Natural killer cell (primary cell): Measurements from ENCODE around the gene EEF2K. TPM values are rescaled to one million over a fixed set of nuclear protein-coding genes. Genes with fewer than 3 reads are reported as not detected.
A peak's percentile ranks its signal among the peaks of the same experiment; 100 is the strongest.
"Not testable (repeated sequence)": the region's sequence is repeated elsewhere in the genome, so short reads cannot be mapped to it uniquely, and the experiment has no call there.

ENCODE experiments used
- ATAC-seq, 3 donors: fragments of 150-1000 bp in 2 of 3; fragments of 200-7000 bp in 1 of 3; cut with Tn5 transposase; 1 replicate in 1 of 3; 2 replicates in 2 of 3; pipeline ENCODE4 v1.10.0; 2021; ENCODE audit warnings: mild to moderate bottlenecking in 2 of 3, moderate library complexity in 2 of 3
- DNase-seq, 2 donors: peaks; one replicate each; pipeline versions ENCODE4 v3.0.0 to v3.0.0-alpha.2; 2013 to 2021; ENCODE audit warnings: mixed read lengths in 1 of 2
- H3K27ac ChIP-seq: one replicate; pipeline ENCODE4 v1.5.1; 2013; ENCODE audit warnings: mild to moderate bottlenecking, low read length
- H3K27me3 ChIP-seq: one replicate; pipeline ENCODE4 v1.6.1; 2013; ENCODE audit warnings: low read length; ENCODE audit not compliant: control insufficient read depth, insufficient read depth
- H3K36me3 ChIP-seq: one replicate; pipeline ENCODE4 v1.6.1; 2013; ENCODE audit warnings: low read length; ENCODE audit not compliant: control insufficient read depth, insufficient read depth
- H3K4me1 ChIP-seq: one replicate; pipeline ENCODE4 v1.6.1; 2013; ENCODE audit warnings: low read length; ENCODE audit not compliant: control insufficient read depth, insufficient read depth
- H3K4me3 ChIP-seq: one replicate; pipeline ENCODE4 v1.5.1; 2013; ENCODE audit warnings: low read length
- H3K9me3 ChIP-seq: one replicate; pipeline ENCODE4 v1.6.1; 2013; ENCODE audit warnings: low read length; ENCODE audit not compliant: control insufficient read depth, insufficient read depth
- H3K27ac Mint-ChIP-seq, 2 donors: one replicate each; pipeline ENCODE4 v1.8.0; 2022; ENCODE audit warnings: mild to moderate bottlenecking in 2 of 2, mixed read lengths in 2 of 2, moderate library complexity in 1 of 2
- H3K27me3 Mint-ChIP-seq, 2 donors: one replicate each; pipeline ENCODE4 v1.8.0; 2022; ENCODE audit warnings: low read depth in 2 of 2, mixed read lengths in 2 of 2
- H3K36me3 Mint-ChIP-seq: one replicate; pipeline ENCODE4 v1.8.0; 2022; ENCODE audit warnings: mixed read lengths
- H3K4me1 Mint-ChIP-seq, 2 donors: one replicate each; pipeline ENCODE4 v1.8.0; 2022; ENCODE audit warnings: mixed read lengths in 2 of 2
- H3K4me3 Mint-ChIP-seq: one replicate; pipeline ENCODE4 v1.8.0; 2022; ENCODE audit warnings: mild to moderate bottlenecking, moderate library complexity, mixed read lengths
- H3K9me3 Mint-ChIP-seq, 2 donors: one replicate each; pipeline ENCODE4 v1.8.0; 2022; ENCODE audit warnings: mixed read lengths in 2 of 2
- WGBS: methylation state at CpG from one replicate; pipeline ENCODE4 v1.1.7; 2013; ENCODE audit warnings: missing lambda C conversion rate; ENCODE audit not compliant: insufficient coverage; 5-methylcytosine and 5-hydroxymethylcytosine counted together
- intact Hi-C: fragments of 100-400 bp; cut with micrococcal nuclease; formaldehyde crosslinking; loops from one replicate; pipeline ENCODE4 v1.14.2; 2022
- total RNA-seq, 4 donors: library from RNA; stranded (reverse); fragments of 120-200 nt in 1 of 4; gene quantifications; one replicate each; pipeline versions ENCODE4 v1.2.3 to v1.2.4, GENCODE V29; 2013 to 2022
- TF ChIP-seq, protein P1 (sequence below): fragments of 200-600 bp; IDR thresholded peaks from one replicate; pipeline ENCODE4 v1.8.0; 2022; ENCODE audit warnings: antibody characterized with exemption

The EEF2K gene
- total RNA-seq, 3 donors from 2014 or later (not counting 1 experiment from before 2014, with no cell fraction given): 12.6 to 33.5 (median 22.9) TPM

- H3K4me1 Mint-ChIP-seq: peaks cover 6 to 9% of the 10 kb centered on the region in 2 donors
- no peak overlapping the region for H3K27ac Mint-ChIP-seq
- 98% methylated on average over 3 of the region's 3 CpGs for WGBS
- H3K36me3 Mint-ChIP-seq: no peaks in the 10 kb centered on the region
- TF ChIP-seq, protein P1, sequence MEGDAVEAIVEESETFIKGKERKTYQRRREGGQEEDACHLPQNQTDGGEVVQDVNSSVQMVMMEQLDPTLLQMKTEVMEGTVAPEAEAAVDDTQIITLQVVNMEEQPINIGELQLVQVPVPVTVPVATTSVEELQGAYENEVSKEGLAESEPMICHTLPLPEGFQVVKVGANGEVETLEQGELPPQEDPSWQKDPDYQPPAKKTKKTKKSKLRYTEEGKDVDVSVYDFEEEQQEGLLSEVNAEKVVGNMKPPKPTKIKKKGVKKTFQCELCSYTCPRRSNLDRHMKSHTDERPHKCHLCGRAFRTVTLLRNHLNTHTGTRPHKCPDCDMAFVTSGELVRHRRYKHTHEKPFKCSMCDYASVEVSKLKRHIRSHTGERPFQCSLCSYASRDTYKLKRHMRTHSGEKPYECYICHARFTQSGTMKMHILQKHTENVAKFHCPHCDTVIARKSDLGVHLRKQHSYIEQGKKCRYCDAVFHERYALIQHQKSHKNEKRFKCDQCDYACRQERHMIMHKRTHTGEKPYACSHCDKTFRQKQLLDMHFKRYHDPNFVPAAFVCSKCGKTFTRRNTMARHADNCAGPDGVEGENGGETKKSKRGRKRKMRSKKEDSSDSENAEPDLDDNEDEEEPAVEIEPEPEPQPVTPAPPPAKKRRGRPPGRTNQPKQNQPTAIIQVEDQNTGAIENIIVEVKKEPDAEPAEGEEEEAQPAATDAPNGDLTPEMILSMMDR: no peak
- no peaks in the 10 kb centered on the region for H3K27me3 Mint-ChIP-seq
- H3K4me3 ChIP-seq: no peak overlapping the region
- H3K4me1 ChIP-seq: no peaks in the 10 kb centered on the region
- no peak overlapping the region for H3K27ac ChIP-seq
- no peaks in the 10 kb centered on the region for H3K9me3 Mint-ChIP-seq
- no peak overlapping the region for H3K4me3 Mint-ChIP-seq
- no peaks in the 10 kb centered on the region for H3K27me3 ChIP-seq
- H3K36me3 ChIP-seq: no peaks in the 10 kb centered on the region
- DNase-seq: no peak
- intact Hi-C loops: no loop called here
- H3K9me3 ChIP-seq: no peaks in the 10 kb centered on the region
- no peak for ATAC-seq
Observed at GRCh38 chr16:22214889-22215288, 8.8 kb downstream of the EEF2K start.

GRCh38 chr16:22216191-22216831 lies 10.2 kb downstream of the EEF2K start:
- H3K36me3 Mint-ChIP-seq: no peaks in the 10 kb centered on the region
- H3K4me1 Mint-ChIP-seq: peaks cover 6 to 9% of the 10 kb centered on the region in 2 donors
- intact Hi-C loops: no loop called here
- TF ChIP-seq, protein P1: no peak
- DNase-seq (no peak), ATAC-seq (peak in 2 of 3 donors; percentile 25 to 85)
- H3K27me3 ChIP-seq: no peaks in the 10 kb centered on the region
- no peaks in the 10 kb centered on the region for H3K36me3 ChIP-seq
- H3K4me1 ChIP-seq: no peaks in the 10 kb centered on the region
- H3K9me3 ChIP-seq: no peaks in the 10 kb centered on the region
- no peaks in the 10 kb centered on the region for H3K27me3 Mint-ChIP-seq
- no peak overlapping the region for H3K27ac ChIP-seq
- no peak overlapping the region for H3K4me3 Mint-ChIP-seq
- 69% methylated on average over 8 of the region's 9 CpGs for WGBS
- no peaks in the 10 kb centered on the region for H3K9me3 Mint-ChIP-seq
- no peak overlapping the region for H3K27ac Mint-ChIP-seq
- H3K4me3 ChIP-seq: no peak overlapping the region

GRCh38 chr16:22216832-22217225 lies 10.8 kb downstream of the EEF2K start:
- H3K9me3 Mint-ChIP-seq, H3K4me1 ChIP-seq, H3K4me3 Mint-ChIP-seq, H3K27ac Mint-ChIP-seq, H3K27me3 ChIP-seq, H3K27ac ChIP-seq, H3K36me3 ChIP-seq, H3K4me3 ChIP-seq, H3K4me1 Mint-ChIP-seq, H3K9me3 ChIP-seq, DNase-seq, intact Hi-C loops, H3K27me3 Mint-ChIP-seq, H3K36me3 Mint-ChIP-seq: not testable (repeated sequence)
- 87% methylated on average over 7 of the region's 7 CpGs for WGBS
- peak in 1 of 3 donors; percentile 1 for ATAC-seq

- Mint-ChIP-seq H3K4me1 (peaks cover 6 to 9% of the 10 kb centered on the region in 2 donors), H3K27me3 (no peaks in the 10 kb centered on the region), H3K27ac (no peak overlapping the region), H3K4me3 (no peak overlapping the region), H3K36me3 (no peaks in the 10 kb centered on the region), H3K9me3 (no peaks in the 10 kb centered on the region)
- Histone ChIP-seq H3K4me3 (no peak overlapping the region), H3K9me3 (no peaks in the 10 kb centered on the region), H3K36me3 (no peaks in the 10 kb centered on the region), H3K4me1 (no peaks in the 10 kb centered on the region), H3K27me3 (no peaks in the 10 kb centered on the region), H3K27ac (no peak overlapping the region)
- TF ChIP-seq, protein P1: no peak
- WGBS: 84% methylated on average over 18 of the region's 18 CpGs
- DNase-seq (peak in 1 of 2 donors; percentile 30), ATAC-seq (peak in 2 of 3 donors; percentile 15 to 40)
- intact Hi-C loops: no loop called here
Observed at GRCh38 chr16:22217890-22218730, 12.0 kb downstream of the EEF2K start.
